Sigmoid colon (tissue), 7 donors: Measurements from ENCODE around the gene NDUFC1. TPM values are rescaled to one million over a fixed set of nuclear protein-coding genes. Genes with fewer than 3 reads are reported as not detected.

ENCODE experiments used
- DNase-seq: peaks from one replicate; pipeline ENCODE4 v3.0.0-alpha.2; 2019
- H3K27ac ChIP-seq, 4 donors: fragments of 200-600 bp; sonication (generic); one replicate each; pipeline ENCODE4 v1.5.1; 2016 to 2019; ENCODE audit warnings: mild to moderate bottlenecking in 1 of 4
- H3K27me3 ChIP-seq, 3 donors: fragments of 200-600 bp; sonication (generic); one replicate each; pipeline ENCODE4 v1.5.1; 2019; ENCODE audit warnings: mild to moderate bottlenecking in 1 of 3
- H3K36me3 ChIP-seq, 4 donors: fragments of 200-600 bp; sonication (generic); one replicate each; pipeline ENCODE4 v1.5.1; 2016 to 2019
- H3K4me1 ChIP-seq, 4 donors: fragments of 200-600 bp; sonication (generic); one replicate each; pipeline ENCODE4 v1.5.1; 2017 to 2019
- H3K4me3 ChIP-seq, 4 donors: fragments of 200-600 bp; sonication (generic); one replicate each; pipeline ENCODE4 v1.5.1; 2017 to 2019; ENCODE audit warnings: mild to moderate bottlenecking in 2 of 4, moderate library complexity in 1 of 4
- H3K9me3 ChIP-seq, 4 donors: fragments of 200-600 bp in 3 of 4; sonication (generic) in 3 of 4; one replicate each; pipeline versions ENCODE4 v1.5.1 to v1.6.1; 2013 to 2019
- CTCF ChIP-seq, 4 experiments: fragments of 450-650 bp in 3 of 4; fragments of 200-600 bp in 1 of 4; IDR thresholded peaks; one replicate each; pipeline ENCODE4 v1.5.1; 2016 to 2019; ENCODE audit warnings: antibody characterized with exemption in 4 of 4, mild to moderate bottlenecking in 3 of 4, moderate library complexity in 2 of 4
- EP300 ChIP-seq, 4 donors: sonication (generic); formaldehyde crosslinking; IDR thresholded peaks; one replicate each; pipeline ENCODE4 v1.6.1; 2017; ENCODE audit warnings: antibody characterized with exemption in 4 of 4
- POLR2A ChIP-seq, 2 donors: fragments of 450-650 bp; IDR thresholded peaks; one replicate each; pipeline ENCODE4 v1.6.1; 2016; ENCODE audit warnings: antibody characterized with exemption in 2 of 2, mild to moderate bottlenecking in 2 of 2, moderate library complexity in 2 of 2
- POLR2AphosphoS5 ChIP-seq, 4 donors: sonication (generic); formaldehyde crosslinking; IDR thresholded peaks; one replicate each; pipeline ENCODE4 v1.6.1; 2017; ENCODE audit warnings: antibody characterized with exemption in 4 of 4
- WGBS, 2 donors: extraction: QIAGEN DNeasy Blood & Tissue Kit; methylation state at CpG; one replicate each; pipeline ENCODE4 v1.1.7; 2013; 5-methylcytosine and 5-hydroxymethylcytosine counted together
- intact Hi-C: fragments of 100-400 bp; cut with DNase I; formaldehyde crosslinking; loops from one replicate; pipeline ENCODE4 v1.15.1; 2023
- polyA plus RNA-seq, 3 donors: library from polyadenylated mRNA; stranded (reverse); fragments of 200-250 nt; gene quantifications; one replicate each; pipeline ENCODE4 v1.2.3, GENCODE V29; 2013
- total RNA-seq, 4 donors: library from RNA; depleted of rRNA; stranded (reverse); fragments of >200 nt; gene quantifications; one replicate each; pipeline ENCODE4 v1.1.0, GENCODE V29; 2016
- donor health status: healthy with polysubstance abuse.
- donor health status: Bipolar disorder and iron deficiency.
- donor health status: healthy.

Gene NDUFC1
- total and polyA plus RNA-seq, 7 donors: 17.4 to 216 (median 45.4) TPM

GRCh38 chr4:139279760-139280620 lies 22.3 kb downstream of the NDUFC1 start, which contains the start of gene MGARP:
Gene MGARP (minus strand): TSS chr4:139280225. CDS start chr4:139280158, 67 bp downstream.
- 7 to 8% methylated on average over 51 of the region's 51 CpGs for WGBS, 2 donors
- TF ChIP-seq CTCF (IDR thresholded peaks at IDR 0.05) (no peak), EP300 (IDR thresholded peaks at IDR 0.05) (no peak), POLR2A (IDR thresholded peaks at IDR 0.05) (no peak), POLR2AphosphoS5 (IDR thresholded peaks at IDR 0.05) (no peak)
- H3K4me3 ChIP-seq: peak within 1 kb of the TSS; percentile 29 to 56 (median 46)
- no peaks in the 10 kb centered on the region for H3K9me3 ChIP-seq
- intact Hi-C loops: no loop called here
- no peak for DNase-seq
- H3K27ac ChIP-seq: peak within 1 kb of the TSS in 1 of 4 donors; percentile 19
- peaks cover 0 to 12% (median 0%) of the 10 kb centered on the region in 4 donors for H3K4me1 ChIP-seq
- H3K36me3 ChIP-seq: no peaks in the 10 kb centered on the region
- peaks cover 0 to 12% (median 0%) of the 10 kb centered on the region in 3 donors for H3K27me3 ChIP-seq

DNA sequence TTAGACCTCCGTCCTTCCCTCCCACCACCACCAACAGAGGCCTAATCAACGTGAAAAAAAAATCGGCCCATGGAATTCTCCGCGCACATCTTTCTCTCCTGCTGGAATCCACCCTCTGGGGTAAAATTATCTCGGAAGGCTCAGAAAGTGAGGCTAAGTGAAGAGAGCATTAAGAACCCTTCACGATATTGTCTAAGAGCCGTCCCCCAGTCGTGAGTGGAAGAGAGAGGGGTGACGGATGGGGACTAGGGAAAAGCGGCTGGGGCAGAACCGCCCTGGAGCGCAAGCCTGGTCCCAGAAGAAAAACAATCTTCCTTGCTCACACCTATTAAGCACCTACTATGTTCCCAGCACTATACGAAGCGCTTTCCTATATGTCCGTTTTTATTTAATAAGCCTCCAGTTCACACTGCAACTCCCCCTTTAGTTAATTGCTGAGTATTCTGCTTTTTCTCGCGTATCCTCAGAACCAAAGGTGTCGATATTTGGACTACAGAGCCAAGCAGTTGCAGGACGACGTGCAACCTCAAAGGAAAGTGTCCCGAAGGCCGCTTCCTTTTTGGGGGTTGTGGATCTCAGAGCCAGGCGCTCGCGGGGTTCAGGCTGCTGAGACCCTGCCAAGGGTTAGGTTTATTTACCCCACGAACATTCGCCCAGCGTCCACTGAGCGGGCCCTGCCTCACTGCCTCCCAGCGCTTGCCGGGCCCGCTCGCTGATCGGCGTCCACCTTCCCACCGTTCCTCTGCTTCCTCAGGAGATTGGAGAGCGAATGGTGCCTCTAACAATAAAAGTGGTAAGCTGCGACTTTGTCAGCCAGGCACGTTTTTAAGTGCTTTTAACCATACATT lies 23.1 kb downstream of the NDUFC1 start:
- peak overlapping the region; percentile 29 to 56 (median 46) for H3K4me3 ChIP-seq
- peaks cover 0 to 15% (median 0%) of the 10 kb centered on the region in 3 donors for H3K27me3 ChIP-seq
- peaks cover 0 to 12% (median 0%) of the 10 kb centered on the region in 4 donors for H3K4me1 ChIP-seq
- no peak overlapping the region for H3K27ac ChIP-seq
- WGBS, 2 donors: 16 to 31% methylated on average over 40 of the region's 40 CpGs
- no peak for DNase-seq
- TF ChIP-seq POLR2AphosphoS5 (IDR thresholded peaks at IDR 0.05) (no peak), POLR2A (IDR thresholded peaks at IDR 0.05) (no peak), EP300 (IDR thresholded peaks at IDR 0.05) (no peak), CTCF (IDR thresholded peaks at IDR 0.05) (no peak)
- H3K36me3 ChIP-seq: no peaks in the 10 kb centered on the region
- intact Hi-C loops: no loop called here
- H3K9me3 ChIP-seq: no peaks in the 10 kb centered on the region

DNA sequence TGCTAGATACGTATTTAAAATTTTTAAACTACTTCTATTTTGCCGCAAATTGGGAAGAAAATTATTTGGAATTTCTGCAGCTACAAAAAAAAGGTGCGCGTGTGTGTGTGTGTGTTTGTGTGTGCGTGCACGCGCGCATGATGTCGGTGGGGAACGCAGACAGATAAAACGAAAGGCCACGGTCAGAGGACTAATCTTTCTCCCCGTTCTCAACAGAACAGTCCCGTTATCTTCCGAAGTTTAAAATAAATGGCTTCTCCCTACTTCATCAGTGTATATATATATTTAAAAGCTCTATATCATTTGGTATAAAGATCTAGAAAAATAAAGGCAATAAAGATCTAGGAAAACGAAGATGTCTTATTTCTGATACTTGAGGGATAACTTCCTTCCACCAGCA lies 23.8 kb downstream of the NDUFC1 start:
- H3K36me3 ChIP-seq: no peaks in the 10 kb centered on the region

More for the DNA sequence above, 23.8 kb downstream of the NDUFC1 start:
- Histone ChIP-seq H3K4me1 (peaks cover 0 to 12% (median 0%) of the 10 kb centered on the region in 4 donors), H3K27me3 (peaks cover 0 to 18% (median 0%) of the 10 kb centered on the region in 3 donors), H3K9me3 (no peaks in the 10 kb centered on the region), H3K27ac (no peak overlapping the region), H3K4me3 (no peak overlapping the region)
- WGBS, 2 donors: 64 to 82% methylated on average over 16 of the region's 16 CpGs
- TF ChIP-seq CTCF (IDR thresholded peaks at IDR 0.05): no peak
- no peak for TF ChIP-seq EP300 (IDR thresholded peaks at IDR 0.05)
- no peak for TF ChIP-seq POLR2A (IDR thresholded peaks at IDR 0.05)
- TF ChIP-seq POLR2AphosphoS5 (IDR thresholded peaks at IDR 0.05): no peak
- no peak for DNase-seq
- intact Hi-C loops: no loop called here
